ENCODE data around the gene CIDEB. TPM values are rescaled to one million over a fixed set of nuclear protein-coding genes. Genes with fewer than 3 reads are reported as not detected.

CIDEB gene
- total RNA-seq, 1 donor from 2014 or later = 1.1 TPM

GRCh38 chr14:24311837-24312615 is 4.2 kb upstream of the CIDEB start:
- no peak overlapping the region for H3K4me3 ChIP-seq (ENCODE audit: low read depth, low read length)
- no peak for DNase-seq (ENCODE audit: low read depth)
- H3K36me3 ChIP-seq (ENCODE audit: control insufficient read depth, insufficient read depth, low read length) = no peaks in the 10 kb centered on the region
- peaks cover 12% of the 10 kb centered on the region for H3K27me3 ChIP-seq (ENCODE audit: control insufficient read depth, insufficient read depth, low read length)
- TF ChIP-seq CTCF (IDR thresholded peaks at IDR 0.05; ENCODE audit: insufficient read depth, low read length, poor library complexity, severe bottlenecking) = no peak

GRCh38 chr14:24310646-24311604 is 3.1 kb upstream of the CIDEB start, which contains the start of gene LTB4R:
LTB4R (plus strand) TSS chr14:24311502; CDS start chr14:24315652, 4,150 bp downstream.
- peak; percentile 22 for TF ChIP-seq CTCF (IDR thresholded peaks at IDR 0.05; ENCODE audit: insufficient read depth, low read length, poor library complexity, severe bottlenecking)
- DNase-seq (ENCODE audit: low read depth) = peak; percentile 31
- H3K36me3 ChIP-seq (ENCODE audit: control insufficient read depth, insufficient read depth, low read length) = no peaks in the 10 kb centered on the region
- H3K27me3 ChIP-seq (ENCODE audit: control insufficient read depth, insufficient read depth, low read length) = peaks cover 3% of the 10 kb centered on the region
- no peak within 1 kb of the TSS for H3K4me3 ChIP-seq (ENCODE audit: low read depth, low read length)

DNA sequence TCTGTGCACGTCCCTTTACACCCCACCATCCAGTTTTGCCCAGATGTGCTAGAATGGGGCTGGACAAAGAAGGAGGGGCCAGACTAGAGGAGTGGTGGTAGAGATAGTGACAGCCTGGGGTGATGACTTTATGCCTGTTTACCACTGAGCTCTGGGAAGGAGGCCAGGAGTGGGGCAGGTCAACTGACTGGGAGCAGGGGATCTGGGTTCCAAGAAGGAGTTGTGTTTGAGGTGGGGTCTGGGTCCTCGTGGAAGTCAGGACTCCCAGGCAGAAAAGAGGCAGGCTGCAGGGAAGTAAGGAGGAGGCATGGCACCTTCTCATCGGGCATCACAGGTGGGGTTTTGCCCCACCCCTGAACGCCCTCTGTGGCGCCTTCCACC is 2.5 kb upstream of the CIDEB start:
- H3K4me3 ChIP-seq (ENCODE audit: low read depth, low read length) = no peak overlapping the region
- no peaks in the 10 kb centered on the region for H3K36me3 ChIP-seq (ENCODE audit: control insufficient read depth, insufficient read depth, low read length)
- no peaks in the 10 kb centered on the region for H3K27me3 ChIP-seq (ENCODE audit: control insufficient read depth, insufficient read depth, low read length)
- TF ChIP-seq CTCF (IDR thresholded peaks at IDR 0.05; ENCODE audit: insufficient read depth, low read length, poor library complexity, severe bottlenecking) = no peak
- DNase-seq (ENCODE audit: low read depth) = no peak

DNA sequence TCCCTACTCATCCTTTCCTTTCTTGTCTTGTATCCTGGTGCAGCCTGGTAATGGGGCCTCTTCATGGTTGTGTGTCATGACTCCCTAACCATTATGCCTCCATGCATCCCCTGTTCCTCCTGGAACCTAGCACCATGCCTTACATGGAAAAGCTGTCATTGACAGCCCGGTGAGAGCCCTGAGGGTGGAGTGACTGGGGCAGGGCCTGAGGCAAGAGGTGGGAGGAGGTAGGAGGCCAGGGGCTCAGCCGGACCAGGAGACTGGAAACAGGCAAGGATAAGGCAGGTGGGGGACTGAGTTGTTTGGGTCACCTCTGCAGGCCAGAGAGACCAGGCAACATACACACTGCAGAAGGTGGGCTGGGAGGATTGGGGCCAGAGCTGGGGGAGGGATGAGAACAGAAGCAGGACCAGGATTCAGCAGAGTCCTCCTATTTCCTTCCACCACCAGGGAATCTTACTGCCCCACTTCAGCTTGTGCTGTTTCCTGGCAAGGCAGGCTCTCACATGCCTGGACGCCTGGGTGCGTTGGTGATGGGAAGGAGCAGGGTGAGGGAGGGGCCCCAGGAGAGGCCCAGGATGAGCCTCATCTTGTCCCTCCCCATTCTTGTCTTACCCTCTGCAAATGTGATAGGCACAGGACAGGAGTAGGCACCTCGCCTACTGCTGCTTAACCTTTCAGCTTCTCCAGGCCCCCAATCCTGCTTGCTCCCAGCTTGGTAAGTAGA is 1.9 kb upstream of the CIDEB start, which contains the start of gene LTB4R2:
TSS of gene LTB4R2 (plus strand) at position 603 of the 727 bp plus-strand sequence. CDS start 525 bp downstream, outside the sequence.
- DNase-seq (ENCODE audit: low read depth) = no peak
- TF ChIP-seq CTCF (IDR thresholded peaks at IDR 0.05; ENCODE audit: insufficient read depth, low read length, poor library complexity, severe bottlenecking) = no peak
- no peaks in the 10 kb centered on the region for H3K36me3 ChIP-seq (ENCODE audit: control insufficient read depth, insufficient read depth, low read length)
- H3K27me3 ChIP-seq (ENCODE audit: control insufficient read depth, insufficient read depth, low read length) = no peaks in the 10 kb centered on the region
- H3K4me3 ChIP-seq (ENCODE audit: low read depth, low read length) = no peak within 1 kb of the TSS

- no peaks in the 10 kb centered on the region for H3K27me3 ChIP-seq (ENCODE audit: control insufficient read depth, insufficient read depth, low read length)
- no peaks in the 10 kb centered on the region for H3K36me3 ChIP-seq (ENCODE audit: control insufficient read depth, insufficient read depth, low read length)
- no peak for DNase-seq (ENCODE audit: low read depth)
- no peak overlapping the region for H3K4me3 ChIP-seq (ENCODE audit: low read depth, low read length)
- no peak for TF ChIP-seq CTCF (IDR thresholded peaks at IDR 0.05; ENCODE audit: insufficient read depth, low read length, poor library complexity, severe bottlenecking)
Measured at GRCh38 chr14:24308342-24309124, 756 bp upstream of the CIDEB start.
